Mesothelial cell of epicardium (in vitro differentiated cells): ENCODE measurements around the gene AKAP13. TPM values are rescaled to one million over a fixed set of nuclear protein-coding genes. Genes with fewer than 3 reads are reported as not detected.
"Not testable (repeated sequence)": the region's sequence is repeated elsewhere in the genome, so short reads cannot be mapped to it uniquely, and the experiment has no call there.

Source experiments
- DNase-seq, 2 experiments: peaks; one replicate each; pipeline ENCODE4 v3.0.0; 2021; ENCODE audit warnings: low spot score in 2 of 2; ENCODE audit not compliant: unreplicated experiment in 2 of 2
- H3K27ac Mint-ChIP-seq: 2 replicates; pipeline ENCODE4 v1.8.0; 2021; ENCODE audit warnings: mixed read lengths
- H3K27me3 Mint-ChIP-seq: 2 replicates; pipeline ENCODE4 v1.8.0; 2021; ENCODE audit warnings: low read depth, mixed read lengths
- H3K36me3 Mint-ChIP-seq: 2 replicates; pipeline ENCODE4 v1.8.0; 2021; ENCODE audit warnings: mixed read lengths
- H3K4me1 Mint-ChIP-seq: 2 replicates; pipeline ENCODE4 v1.8.0; 2021; ENCODE audit warnings: mixed read lengths
- H3K4me3 Mint-ChIP-seq: 2 replicates; pipeline ENCODE4 v1.8.0; 2021; ENCODE audit warnings: mild to moderate bottlenecking, moderate library complexity, mixed read lengths
- H3K9me3 Mint-ChIP-seq: 2 replicates; pipeline ENCODE4 v1.8.0; 2021; ENCODE audit warnings: mixed read lengths
- CTCF ChIP-seq: fragments of 200-600 bp; sonication (generic); IDR thresholded peaks from one replicate; pipeline ENCODE4 v1.5.0; 2021; ENCODE audit warnings: antibody characterized with exemption; ENCODE audit not compliant: unreplicated experiment
- total RNA-seq: library from RNA; stranded (reverse); gene quantifications from 3 replicates; pipeline ENCODE4 v1.2.1, GENCODE V29; 2021

AKAP13 gene
- total RNA-seq, 1 donor from 2014 or later = 109 TPM

DNA sequence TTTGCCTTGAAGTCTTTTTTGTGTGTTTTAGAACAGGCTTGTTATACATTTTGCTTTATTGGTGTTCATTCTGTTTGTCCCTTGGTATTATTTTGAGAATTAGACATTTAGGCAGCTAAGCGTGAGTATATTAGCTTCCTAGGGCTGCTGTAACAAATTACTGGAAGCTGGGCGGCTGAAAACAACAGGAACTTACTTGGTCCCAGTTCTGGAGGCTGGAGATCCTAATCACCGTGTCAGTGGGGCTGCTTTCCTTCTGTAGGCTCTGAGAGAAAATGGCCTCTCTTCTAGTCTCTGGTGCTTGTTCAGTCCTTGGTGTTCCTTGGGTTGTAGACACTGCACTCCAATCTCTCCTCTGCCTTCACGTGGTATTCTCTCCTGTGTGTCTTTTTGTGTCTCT lies 272.1 kb downstream of the AKAP13 start:
- TF ChIP-seq CTCF = no peak
- Mint-ChIP-seq H3K36me3 (peaks cover 15% of the 10 kb centered on the region), H3K27ac (no peak overlapping the region), H3K27me3 (no peaks in the 10 kb centered on the region), H3K9me3 (no peaks in the 10 kb centered on the region), H3K4me1 (peaks cover 4% of the 10 kb centered on the region), H3K4me3 (no peak overlapping the region)
- no peak for DNase-seq

DNA sequence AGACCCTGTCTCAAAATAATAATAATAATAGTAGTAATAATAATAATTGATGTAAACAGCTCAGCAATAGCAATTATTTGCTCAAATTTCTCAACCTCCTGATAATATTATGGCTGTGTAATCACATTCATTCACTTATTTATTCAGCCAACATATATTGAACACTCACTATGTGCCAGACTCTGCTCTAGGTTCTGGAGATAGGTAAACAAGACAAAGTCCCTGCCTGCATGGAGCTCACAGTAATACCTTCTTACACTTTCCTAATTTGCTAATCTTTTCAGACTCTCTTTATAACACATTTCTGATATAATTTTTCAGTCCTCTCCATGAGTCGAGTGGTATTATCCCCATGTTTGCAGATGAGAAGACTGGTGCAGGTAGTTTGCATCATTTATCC lies 276.7 kb downstream of the AKAP13 start:
- Mint-ChIP-seq H3K4me3 (no peak overlapping the region), H3K9me3 (no peaks in the 10 kb centered on the region), H3K36me3 (peaks cover 24% of the 10 kb centered on the region), H3K27ac (no peak overlapping the region), H3K27me3 (no peaks in the 10 kb centered on the region), H3K4me1 (no peaks in the 10 kb centered on the region)
- no peak for DNase-seq
- TF ChIP-seq CTCF = no peak

DNA sequence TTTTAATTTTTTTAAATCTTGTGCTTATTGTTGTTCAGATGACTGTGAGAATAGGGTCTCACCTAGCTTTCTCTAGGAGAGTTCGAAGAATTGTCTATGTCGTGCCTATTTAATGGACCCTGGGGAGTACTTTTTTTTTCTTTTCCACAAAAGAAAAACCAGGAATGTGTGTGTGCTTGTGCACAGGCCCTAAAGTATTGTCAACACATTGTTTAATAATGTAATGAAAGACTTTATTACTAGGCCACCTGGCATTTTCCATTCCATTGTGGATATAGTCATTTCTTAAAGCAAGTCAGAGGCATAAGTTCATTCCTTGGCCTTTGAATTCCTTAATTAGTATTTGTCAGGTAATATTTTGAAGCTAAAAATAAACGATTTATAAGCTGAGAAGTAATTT lies 278.4 kb downstream of the AKAP13 start:
- H3K36me3 Mint-ChIP-seq = peaks cover 33% of the 10 kb centered on the region
- H3K4me3 Mint-ChIP-seq = no peak overlapping the region
- H3K27me3 Mint-ChIP-seq = no peaks in the 10 kb centered on the region
- H3K9me3 Mint-ChIP-seq = no peaks in the 10 kb centered on the region
- no peak overlapping the region for H3K27ac Mint-ChIP-seq
- no peak for DNase-seq
- no peak for TF ChIP-seq CTCF
- H3K4me1 Mint-ChIP-seq = no peaks in the 10 kb centered on the region

DNA sequence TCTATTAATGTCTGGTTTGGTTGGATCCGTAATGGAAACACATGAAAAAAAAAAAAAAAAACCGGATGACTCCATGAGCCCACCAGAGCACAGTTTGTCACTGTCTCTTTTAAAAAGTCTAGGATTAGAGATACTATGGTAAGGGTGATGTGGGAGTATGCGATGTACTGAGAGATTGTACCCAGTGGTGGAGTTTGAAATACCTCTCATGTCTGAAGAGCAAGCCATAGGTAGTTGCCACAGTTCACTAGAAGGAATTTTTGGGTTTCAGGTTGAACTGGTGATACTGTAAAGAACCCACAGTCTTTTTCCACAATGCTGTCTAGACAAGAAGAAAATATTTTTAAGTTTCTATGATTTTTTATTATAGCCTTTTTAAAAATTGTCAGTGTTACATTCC lies 281.5 kb downstream of the AKAP13 start:
- peaks cover 49% of the 10 kb centered on the region for H3K36me3 Mint-ChIP-seq
- no peak overlapping the region for H3K4me3 Mint-ChIP-seq
- no peaks in the 10 kb centered on the region for H3K9me3 Mint-ChIP-seq
- no peaks in the 10 kb centered on the region for H3K27me3 Mint-ChIP-seq
- TF ChIP-seq CTCF = no peak
- no peak for DNase-seq
- no peaks in the 10 kb centered on the region for H3K4me1 Mint-ChIP-seq
- no peak overlapping the region for H3K27ac Mint-ChIP-seq

GRCh38 chr15:85665677-85666076 lies 285.3 kb downstream of the AKAP13 start:
- H3K4me3 Mint-ChIP-seq, H3K9me3 Mint-ChIP-seq, DNase-seq, H3K27ac Mint-ChIP-seq, H3K27me3 Mint-ChIP-seq: not testable (repeated sequence)
- Mint-ChIP-seq H3K4me1 (peaks cover 13% of the 10 kb centered on the region), H3K36me3 (peaks cover 54% of the 10 kb centered on the region)

GRCh38 chr15:85667491-85668424 lies 287.4 kb downstream of the AKAP13 start:
- H3K4me1 Mint-ChIP-seq = peaks cover 13% of the 10 kb centered on the region
- TF ChIP-seq CTCF = no peak
- peak overlapping the region; percentile 89 for H3K27ac Mint-ChIP-seq
- DNase-seq = no peak
- no peaks in the 10 kb centered on the region for H3K9me3 Mint-ChIP-seq
- peaks cover 47% of the 10 kb centered on the region for H3K36me3 Mint-ChIP-seq
- no peaks in the 10 kb centered on the region for H3K27me3 Mint-ChIP-seq
- no peak overlapping the region for H3K4me3 Mint-ChIP-seq
